ENCODE measurements around the gene CAPZA3.
"Not testable (repeated sequence)": the region's sequence is repeated elsewhere in the genome, so short reads cannot be mapped to it uniquely, and the experiment has no call there.

CAPZA3 gene

GRCh38 chr12:18754124-18754707 lies 16.3 kb downstream of the CAPZA3 start:
- DNase-seq: no peak

GRCh38 chr12:18755341-18755740 lies 17.4 kb downstream of the CAPZA3 start:
- DNase-seq: no peak

- DNase-seq: not testable (repeated sequence)
Observed at GRCh38 chr12:18766479-18766878, 28.6 kb downstream of the CAPZA3 start.

GRCh38 chr12:18782827-18783226 lies 44.9 kb downstream of the CAPZA3 start:
- DNase-seq: no peak

- not testable (repeated sequence) for DNase-seq
Observed at GRCh38 chr12:18785465-18785864, 47.5 kb downstream of the CAPZA3 start.
